Stimulated activated CD8-positive, alpha-beta memory T cell treated with anti-CD3 and anti-CD28 coated beads, Interleukin-15, amount 100 ng/mL, for 1 hour (primary cell): Measurements from ENCODE around the gene SPDYE17.
"Not testable (repeated sequence)": the region's sequence is repeated elsewhere in the genome, so short reads cannot be mapped to it uniquely, and the experiment has no call there.

Experiments used
- DNase-seq: peaks from one replicate; pipeline ENCODE4 v3.0.0-alpha.2; 2020; ENCODE audit warnings: low read depth

The SPDYE17 gene

GRCh38 chr7:76972391-76972790 is 59.8 kb downstream of the SPDYE17 start:
- DNase-seq: not testable (repeated sequence)
